OCI-LY7 (cell line): ENCODE measurements around the gene CBFA2T3. TPM values are rescaled to one million over a fixed set of nuclear protein-coding genes. Genes with fewer than 3 reads are reported as not detected.

Experiments
- BruUV-seq: library from RNA; stranded (reverse); fragments of 400-500 nt; replicated peaks from 2 replicates; lab custom pipeline; 2021; lab: Mats Ljungman, UMichigan
- CTCF ChIA-PET: fragments of 300-600 bp; sonication (Branson Sonifier 250); formaldehyde crosslinking; loops from one replicate; lab custom pipeline; 2022; ENCODE audit warnings: antibody characterized with exemption; ENCODE audit not compliant: unreplicated experiment; lab: Charles Lee
- POLR2A ChIA-PET: fragments of 300-600 bp; sonication (Branson Sonifier 250); formaldehyde crosslinking; loops from one replicate; lab custom pipeline; 2022; ENCODE audit warnings: antibody characterized with exemption; lab: Charles Lee
- DNase-seq: peaks from one replicate; pipeline ENCODE4 v3.0.0-alpha.2; 2015; ENCODE audit warnings: low spot score
- H2AFZ ChIP-seq: fragments of 200-600 bp; sonication (generic), shearing (Covaris generic); 2 replicates; pipeline ENCODE4 v1.6.1; 2014; ENCODE audit warnings: mild to moderate bottlenecking, antibody characterized with exemption, low read length, moderate library complexity
- H3K27ac ChIP-seq: fragments of 200-600 bp; sonication (generic); 2 replicates; pipeline ENCODE4 v1.5.1; 2014; ENCODE audit warnings: mixed run types, low read depth, mild to moderate bottlenecking, moderate library complexity, low read length, inconsistent platforms; ENCODE audit not compliant: poor library complexity, severe bottlenecking
- H3K36me3 ChIP-seq: fragments of 200-600 bp; sonication (generic); 2 replicates; pipeline ENCODE4 v1.6.1; 2014; ENCODE audit warnings: mild to moderate bottlenecking, antibody characterized with exemption, low read length, moderate library complexity, mixed read lengths; ENCODE audit not compliant: insufficient read depth
- H3K4me1 ChIP-seq: fragments of 200-600 bp; sonication (generic); 2 replicates; pipeline ENCODE4 v1.5.1; 2014; ENCODE audit warnings: mild to moderate bottlenecking, low read length; ENCODE audit not compliant: insufficient read depth, poor library complexity, severe bottlenecking
- H3K4me2 ChIP-seq: fragments of 200-600 bp; sonication (generic); 2 replicates; pipeline ENCODE4 v1.6.1; 2014; ENCODE audit warnings: mild to moderate bottlenecking, low read length
- H3K4me3 ChIP-seq: fragments of 200-600 bp; sonication (generic); 2 replicates; pipeline ENCODE4 v1.5.1; 2014; ENCODE audit warnings: mild to moderate bottlenecking, low read depth, low read length; ENCODE audit not compliant: poor library complexity, severe bottlenecking
- H3K79me2 ChIP-seq: fragments of 200-600 bp; sonication (generic); 2 replicates; pipeline ENCODE4 v1.6.1; 2016; ENCODE audit warnings: low read depth, mild to moderate bottlenecking, low read length, moderate library complexity, mixed read lengths; ENCODE audit not compliant: insufficient read depth
- H3K9me2 ChIP-seq: fragments of 200-600 bp; sonication (generic); 2 replicates; pipeline ENCODE4 v1.6.1; 2016; ENCODE audit warnings: mild to moderate bottlenecking, low read length, mixed read lengths; ENCODE audit not compliant: insufficient read depth
- H3K9me3 ChIP-seq: fragments of 200-600 bp; sonication (generic); 2 replicates; pipeline ENCODE4 v1.6.1; 2014; ENCODE audit warnings: mild to moderate bottlenecking, mixed run types, low read length, mixed read lengths
- H4K20me1 ChIP-seq: fragments of 200-600 bp; sonication (generic); 2 replicates; pipeline ENCODE4 v1.6.1; 2014; ENCODE audit warnings: mild to moderate bottlenecking, antibody characterized with exemption, low read length, moderate library complexity, mixed read lengths; ENCODE audit not compliant: insufficient read depth
- EZH2phosphoT487 ChIP-seq: fragments of 200-600 bp; sonication (generic); IDR thresholded peaks from 2 replicates; pipeline ENCODE4 v1.6.1; 2018; ENCODE audit warnings: low read depth, borderline replicate concordance, mild to moderate bottlenecking, mixed run types, antibody characterized with exemption, low read length, moderate library complexity, mixed read lengths
- intact Hi-C: fragments of 100-400 bp; cut with micrococcal nuclease; formaldehyde crosslinking; loops from one replicate; pipeline ENCODE4 v1.10.0; 2022; ENCODE audit not compliant: unreplicated experiment
- total RNA-seq, 2 experiments: library from RNA; depleted of rRNA in 1 of 2; stranded (reverse); fragments of >200 nt in 1 of 2; shearing (Covaris generic) in 1 of 2; gene quantifications; 2 replicates each; pipeline ENCODE4 v1.2.3, GENCODE V29; 2014 to 2022
- TF ChIP-seq, protein P1 (sequence below): fragments of 200-600 bp; sonication (generic); conservative IDR thresholded peaks from 2 replicates; pipeline ENCODE4 v1.5.1; 2014; ENCODE audit warnings: mild to moderate bottlenecking, antibody characterized with exemption, low read length, moderate library complexity, mixed read lengths

The CBFA2T3 gene
- total RNA-seq, 2 experiments from 2014 or later = 1.1 to 48.0 TPM

DNA sequence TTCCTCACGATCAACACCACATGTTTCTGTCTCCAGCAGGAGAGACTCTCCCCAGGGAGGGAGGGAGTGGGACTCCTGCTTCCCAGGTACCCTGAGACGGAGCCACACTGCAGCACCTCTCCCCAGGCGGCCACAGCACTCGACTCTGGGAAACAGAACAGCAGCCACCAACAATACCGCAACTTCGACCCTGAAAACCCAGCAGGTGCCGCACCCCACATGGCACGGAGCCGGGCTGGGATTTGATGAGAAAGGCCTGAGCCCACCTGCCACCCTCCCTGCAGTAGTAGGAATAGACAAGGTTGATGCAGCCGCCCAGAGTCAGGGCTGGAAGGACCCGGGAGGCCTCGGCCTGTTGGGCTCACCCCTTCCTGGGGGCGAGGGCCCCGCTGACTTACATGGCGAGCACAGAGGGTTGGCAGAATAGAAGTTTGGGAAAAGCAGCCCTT is 134.7 kb downstream of the CBFA2T3 start:
- Histone ChIP-seq H3K4me3 (no peak overlapping the region), H4K20me1 (no peaks in the 10 kb centered on the region), H3K4me2 (no peak overlapping the region), H3K36me3 (no peaks in the 10 kb centered on the region), H3K27ac (no peak overlapping the region), H3K9me3 (no peaks in the 10 kb centered on the region), H3K79me2 (no peaks in the 10 kb centered on the region), H3K4me1 (no peaks in the 10 kb centered on the region), H2AFZ (no peak overlapping the region), H3K9me2 (no peaks in the 10 kb centered on the region)
- TF ChIP-seq, protein P1, sequence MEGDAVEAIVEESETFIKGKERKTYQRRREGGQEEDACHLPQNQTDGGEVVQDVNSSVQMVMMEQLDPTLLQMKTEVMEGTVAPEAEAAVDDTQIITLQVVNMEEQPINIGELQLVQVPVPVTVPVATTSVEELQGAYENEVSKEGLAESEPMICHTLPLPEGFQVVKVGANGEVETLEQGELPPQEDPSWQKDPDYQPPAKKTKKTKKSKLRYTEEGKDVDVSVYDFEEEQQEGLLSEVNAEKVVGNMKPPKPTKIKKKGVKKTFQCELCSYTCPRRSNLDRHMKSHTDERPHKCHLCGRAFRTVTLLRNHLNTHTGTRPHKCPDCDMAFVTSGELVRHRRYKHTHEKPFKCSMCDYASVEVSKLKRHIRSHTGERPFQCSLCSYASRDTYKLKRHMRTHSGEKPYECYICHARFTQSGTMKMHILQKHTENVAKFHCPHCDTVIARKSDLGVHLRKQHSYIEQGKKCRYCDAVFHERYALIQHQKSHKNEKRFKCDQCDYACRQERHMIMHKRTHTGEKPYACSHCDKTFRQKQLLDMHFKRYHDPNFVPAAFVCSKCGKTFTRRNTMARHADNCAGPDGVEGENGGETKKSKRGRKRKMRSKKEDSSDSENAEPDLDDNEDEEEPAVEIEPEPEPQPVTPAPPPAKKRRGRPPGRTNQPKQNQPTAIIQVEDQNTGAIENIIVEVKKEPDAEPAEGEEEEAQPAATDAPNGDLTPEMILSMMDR = no peak
- TF ChIP-seq EZH2phosphoT487 = no peak
- CTCF ChIA-PET = no interaction called here
- DNase-seq = no peak
- POLR2A ChIA-PET = no interaction called here
- BruUV-seq = no TSS peak
- intact Hi-C loops = no loop called here

DNA sequence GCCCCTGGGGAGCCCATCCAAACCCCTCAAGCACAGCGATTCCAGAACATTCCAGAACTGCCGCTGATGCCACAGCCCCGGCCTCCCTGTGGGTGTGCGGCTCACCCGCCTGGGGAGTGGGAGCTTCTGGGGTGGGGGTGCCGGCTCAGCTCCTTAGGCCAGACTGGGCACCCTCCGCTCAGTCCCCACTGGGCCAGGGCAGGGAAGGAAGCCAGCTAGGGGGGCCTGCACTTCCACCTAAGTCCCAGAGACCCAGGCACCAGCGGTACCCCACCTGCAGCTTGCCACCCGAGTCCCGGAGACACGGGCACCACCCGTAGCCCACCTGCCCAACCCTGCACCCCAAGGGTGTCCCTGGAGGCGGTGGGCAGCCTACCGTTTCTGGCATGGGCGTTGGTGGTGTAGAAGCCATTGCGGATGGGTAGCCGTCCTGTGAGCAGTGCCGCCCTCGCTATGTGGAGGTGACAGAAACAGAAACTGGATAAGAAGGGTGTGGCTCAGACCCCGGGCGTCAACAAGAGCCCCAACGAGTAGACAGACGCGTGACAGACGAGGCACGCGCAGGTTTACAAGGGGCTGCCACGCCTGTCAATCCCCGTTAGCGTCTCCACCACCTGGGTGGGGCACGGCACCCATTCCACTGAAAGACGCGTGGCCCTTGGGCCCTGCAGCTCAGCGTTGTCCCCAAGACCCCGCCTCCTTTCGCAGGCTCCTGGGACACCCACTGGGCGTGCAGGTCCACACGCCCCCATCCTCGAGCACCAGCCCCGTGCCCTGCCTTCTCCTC is 135.3 kb downstream of the CBFA2T3 start:
- CTCF ChIA-PET = no interaction called here
- H3K36me3 ChIP-seq = no peaks in the 10 kb centered on the region
- H3K4me1 ChIP-seq = no peaks in the 10 kb centered on the region
- intact Hi-C loops = no loop called here
- H3K9me3 ChIP-seq = no peaks in the 10 kb centered on the region
- no peak for DNase-seq
- no peaks in the 10 kb centered on the region for H4K20me1 ChIP-seq
- no peak overlapping the region for H2AFZ ChIP-seq
- POLR2A ChIA-PET = no interaction called here
- no peaks in the 10 kb centered on the region for H3K9me2 ChIP-seq
- no peaks in the 10 kb centered on the region for H3K79me2 ChIP-seq
- H3K27ac ChIP-seq = no peak overlapping the region
- no peak overlapping the region for H3K4me2 ChIP-seq
- H3K4me3 ChIP-seq = no peak overlapping the region
- TF ChIP-seq EZH2phosphoT487 = no peak
- TF ChIP-seq, protein P1 = no peak
- no TSS peak for BruUV-seq

DNA sequence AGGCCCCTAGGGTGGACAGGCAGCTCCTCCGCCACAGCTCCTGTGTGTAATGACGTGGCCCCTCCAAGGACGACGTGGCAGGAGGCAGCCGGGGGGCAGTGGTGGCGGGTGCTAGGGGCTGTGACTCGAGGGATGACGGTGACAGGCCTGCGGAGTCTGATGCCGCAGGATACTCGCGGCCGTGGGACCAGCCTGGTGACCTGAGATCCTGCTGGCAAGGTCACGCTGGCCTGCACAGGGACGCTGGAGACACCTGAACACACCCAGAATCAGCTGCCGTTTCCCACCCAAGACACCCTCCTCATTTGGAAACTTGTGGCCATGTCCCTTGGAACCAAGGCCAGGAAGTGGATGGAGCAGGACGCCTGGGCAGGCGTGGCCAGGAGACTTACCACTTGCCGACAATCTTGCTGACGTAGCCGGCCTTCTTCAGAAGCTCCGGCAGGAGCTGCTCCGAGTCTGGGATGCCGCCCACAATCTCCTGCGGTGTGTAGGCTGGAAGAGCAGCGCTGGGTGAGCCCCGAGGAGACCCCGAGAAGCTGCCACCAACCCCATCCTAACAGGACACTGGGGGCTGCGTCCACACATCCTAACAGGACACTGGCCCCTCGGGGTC is 136.3 kb downstream of the CBFA2T3 start:
- POLR2A ChIA-PET = no interaction called here
- H3K9me2 ChIP-seq = no peaks in the 10 kb centered on the region

More for the DNA sequence above, 136.3 kb downstream of the CBFA2T3 start:
- no TSS peak for BruUV-seq
- H3K9me3 ChIP-seq = no peaks in the 10 kb centered on the region
- H3K36me3 ChIP-seq = no peaks in the 10 kb centered on the region
- intact Hi-C loops = no loop called here
- H4K20me1 ChIP-seq = no peaks in the 10 kb centered on the region
- no peak overlapping the region for H3K4me3 ChIP-seq
- no peak overlapping the region for H3K4me2 ChIP-seq
- H3K79me2 ChIP-seq = no peaks in the 10 kb centered on the region
- TF ChIP-seq EZH2phosphoT487 = no peak
- TF ChIP-seq, protein P1 = no peak
- DNase-seq = no peak
- CTCF ChIA-PET = no interaction called here
- no peak overlapping the region for H3K27ac ChIP-seq
- no peaks in the 10 kb centered on the region for H3K4me1 ChIP-seq
- H2AFZ ChIP-seq = no peak overlapping the region
